Hepatocyte (in vitro differentiated cells): ENCODE data around the gene CENPE. TPM values are rescaled to one million over a fixed set of nuclear protein-coding genes. Genes with fewer than 3 reads are reported as not detected.

Source experiments
- DNase-seq: peaks from one replicate; pipeline ENCODE4 v3.0.0-alpha.2; 2016; ENCODE audit warnings: low spot score
- H2AFZ ChIP-seq: fragments of 200-600 bp; sonication (generic); 2 replicates; pipeline ENCODE4 v1.6.0; 2016; ENCODE audit warnings: antibody characterized with exemption, mild to moderate bottlenecking
- H3K27ac ChIP-seq: fragments of 200-600 bp; sonication (generic); 2 replicates; pipeline ENCODE4 v1.5.1; 2016; ENCODE audit warnings: mild to moderate bottlenecking
- H3K27me3 ChIP-seq: fragments of 200-600 bp; sonication (generic); 2 replicates; pipeline ENCODE4 v1.6.1; 2016
- H3K36me3 ChIP-seq: fragments of 200-600 bp; sonication (generic); replicated peaks from 2 replicates; pipeline ENCODE4 v1.5.1; 2016; ENCODE audit warnings: low read depth; ENCODE audit not compliant: insufficient read depth
- H3K4me1 ChIP-seq: fragments of 200-600 bp; sonication (generic); 2 replicates; pipeline ENCODE4 v1.5.1; 2016; ENCODE audit warnings: mild to moderate bottlenecking, moderate library complexity; ENCODE audit not compliant: insufficient read depth
- H3K4me2 ChIP-seq: fragments of 200-600 bp; sonication (generic); 2 replicates; pipeline ENCODE4 v1.6.0; 2016
- H3K4me3 ChIP-seq: fragments of 200-600 bp; sonication (generic); 2 replicates; pipeline ENCODE4 v1.5.1; 2016; ENCODE audit warnings: mild to moderate bottlenecking
- H3K79me2 ChIP-seq: fragments of 200-600 bp; sonication (generic); 2 replicates; pipeline ENCODE4 v1.6.0; 2017; ENCODE audit warnings: mild to moderate bottlenecking
- H3K9me2 ChIP-seq: fragments of 200-600 bp; sonication (generic); replicated peaks from 2 replicates; pipeline ENCODE4 v1.6.0; 2017; ENCODE audit warnings: mild to moderate bottlenecking; ENCODE audit not compliant: insufficient read depth
- H3K9me3 ChIP-seq: fragments of 200-600 bp; sonication (generic); 2 replicates; pipeline ENCODE4 v1.5.1; 2016; ENCODE audit warnings: low read depth, mild to moderate bottlenecking
- H4K20me1 ChIP-seq: fragments of 200-600 bp; sonication (generic); 2 replicates; pipeline ENCODE4 v1.6.0; 2016; ENCODE audit warnings: mild to moderate bottlenecking; ENCODE audit not compliant: insufficient read depth, poor library complexity, severe bottlenecking
- EZH2 ChIP-seq: fragments of 200-600 bp; sonication (generic); IDR thresholded peaks from 2 replicates; pipeline ENCODE4 v1.6.1; 2016; ENCODE audit warnings: antibody characterized with exemption, mild to moderate bottlenecking, borderline replicate concordance
- EZH2phosphoT487 ChIP-seq: fragments of 200-600 bp; sonication (generic); IDR thresholded peaks from one replicate; pipeline ENCODE4 v1.6.1; 2018; ENCODE audit warnings: antibody characterized with exemption, mild to moderate bottlenecking, low read depth, moderate library complexity; ENCODE audit not compliant: unreplicated experiment, severe bottlenecking
- WGBS: methylation state at CpG from one replicate; pipeline ENCODE4 v1.1.6; 2016; ENCODE audit warnings: low lambda C conversion rate; ENCODE audit errors: missing lambda C conversion rate; 5-methylcytosine and 5-hydroxymethylcytosine counted together
- polyA plus RNA-seq: library from polyadenylated mRNA; unstranded; fragments of >200 nt; fragmentation: Nextera tagmentation; extraction: Ambion mirVana; gene quantifications from 2 replicates; pipeline ENCODE4 v1.2.1, GENCODE V29; 2016
- total RNA-seq: library from RNA; depleted of rRNA; stranded (reverse); fragments of >200 nt; gene quantifications from 2 replicates; pipeline ENCODE4 v1.2.3, GENCODE V29; 2014
- TF ChIP-seq, protein P1 (sequence below): fragments of 200-600 bp; sonication (generic); IDR thresholded peaks from 2 replicates; pipeline ENCODE4 v1.5.1; 2016; ENCODE audit warnings: antibody characterized with exemption, mild to moderate bottlenecking; ENCODE audit not compliant: poor library complexity

The CENPE gene
- total and polyA plus RNA-seq, 2 experiments from 2014 or later: 1.2 to 6.3 TPM

DNA sequence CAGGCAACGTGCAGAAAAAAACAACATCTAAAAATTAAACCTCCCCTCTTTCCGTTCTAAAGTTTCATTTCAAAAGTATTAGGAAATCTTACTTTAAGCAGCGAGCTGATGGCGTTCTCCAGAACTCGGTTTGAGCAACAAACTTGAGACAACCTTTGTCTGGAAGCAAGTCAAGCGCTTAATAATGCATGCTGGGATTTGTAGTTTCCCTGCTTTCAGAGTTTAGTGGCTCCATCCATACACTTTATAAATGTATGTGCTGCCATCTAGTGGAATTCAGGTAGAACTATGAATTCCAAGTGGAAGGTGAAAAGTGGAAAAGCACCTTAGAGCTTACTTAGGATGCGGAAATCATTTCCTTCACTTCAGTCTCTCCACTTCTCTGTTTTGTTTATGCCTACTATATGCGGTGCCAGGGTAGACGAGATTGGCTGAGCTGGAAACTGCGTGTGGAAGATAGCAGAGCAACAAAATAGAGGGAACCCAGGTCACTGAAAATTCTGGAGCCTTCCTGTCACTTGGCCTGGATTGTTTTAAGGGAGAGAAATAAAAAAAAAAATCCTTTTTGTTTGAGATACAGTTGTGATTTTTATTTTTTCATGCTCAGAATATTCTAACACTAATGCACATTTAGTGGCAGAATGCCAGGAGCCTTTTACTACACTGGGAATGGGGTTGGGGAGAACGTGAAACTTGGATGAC lies 98.3 kb downstream of the CENPE start, which contains the start of gene BDH2:
Gene BDH2 (minus strand): TSS at position 144 of the 702 bp plus-strand sequence. CDS start 3,580 bp downstream, outside the sequence.
- peak within 1 kb of the TSS; percentile 64 for H3K4me3 ChIP-seq
- 13% methylated on average over 11 of the region's 11 CpGs for WGBS
- H3K9me3 ChIP-seq: no peaks in the 10 kb centered on the region
- H3K4me2 ChIP-seq: peak within 1 kb of the TSS; percentile 78
- peak within 1 kb of the TSS; percentile 79 for H3K27ac ChIP-seq
- H3K9me2 ChIP-seq: no peaks in the 10 kb centered on the region
- peaks cover 38% of the 10 kb centered on the region for H3K79me2 ChIP-seq
- TF ChIP-seq EZH2: no peak
- TF ChIP-seq, protein P1, sequence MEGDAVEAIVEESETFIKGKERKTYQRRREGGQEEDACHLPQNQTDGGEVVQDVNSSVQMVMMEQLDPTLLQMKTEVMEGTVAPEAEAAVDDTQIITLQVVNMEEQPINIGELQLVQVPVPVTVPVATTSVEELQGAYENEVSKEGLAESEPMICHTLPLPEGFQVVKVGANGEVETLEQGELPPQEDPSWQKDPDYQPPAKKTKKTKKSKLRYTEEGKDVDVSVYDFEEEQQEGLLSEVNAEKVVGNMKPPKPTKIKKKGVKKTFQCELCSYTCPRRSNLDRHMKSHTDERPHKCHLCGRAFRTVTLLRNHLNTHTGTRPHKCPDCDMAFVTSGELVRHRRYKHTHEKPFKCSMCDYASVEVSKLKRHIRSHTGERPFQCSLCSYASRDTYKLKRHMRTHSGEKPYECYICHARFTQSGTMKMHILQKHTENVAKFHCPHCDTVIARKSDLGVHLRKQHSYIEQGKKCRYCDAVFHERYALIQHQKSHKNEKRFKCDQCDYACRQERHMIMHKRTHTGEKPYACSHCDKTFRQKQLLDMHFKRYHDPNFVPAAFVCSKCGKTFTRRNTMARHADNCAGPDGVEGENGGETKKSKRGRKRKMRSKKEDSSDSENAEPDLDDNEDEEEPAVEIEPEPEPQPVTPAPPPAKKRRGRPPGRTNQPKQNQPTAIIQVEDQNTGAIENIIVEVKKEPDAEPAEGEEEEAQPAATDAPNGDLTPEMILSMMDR: peak; percentile 83
- peak; percentile 92 for DNase-seq
- no peaks in the 10 kb centered on the region for H4K20me1 ChIP-seq
- peak within 1 kb of the TSS; percentile 73 for H2AFZ ChIP-seq
- H3K27me3 ChIP-seq: no peaks in the 10 kb centered on the region
- H3K36me3 ChIP-seq: no peaks in the 10 kb centered on the region
- H3K4me1 ChIP-seq: peaks cover 20% of the 10 kb centered on the region

GRCh38 chr4:103098756-103099440 lies 99.2 kb downstream of the CENPE start:
- Histone ChIP-seq H3K4me3 (peak overlapping the region; percentile 64), H3K27ac (peak overlapping the region; percentile 79), H3K9me2 (no peaks in the 10 kb centered on the region), H2AFZ (peak overlapping the region; percentile 73), H4K20me1 (no peaks in the 10 kb centered on the region), H3K4me1 (peaks cover 20% of the 10 kb centered on the region), H3K4me2 (peak overlapping the region; percentile 78), H3K36me3 (no peaks in the 10 kb centered on the region), H3K79me2 (peaks cover 44% of the 10 kb centered on the region), H3K9me3 (no peaks in the 10 kb centered on the region), H3K27me3 (no peaks in the 10 kb centered on the region)
- 13% methylated on average over 4 of the region's 4 CpGs for WGBS
- no peak for TF ChIP-seq EZH2phosphoT487
- TF ChIP-seq, protein P1: no peak
- no peak for TF ChIP-seq EZH2
- DNase-seq: peak; percentile 10

DNA sequence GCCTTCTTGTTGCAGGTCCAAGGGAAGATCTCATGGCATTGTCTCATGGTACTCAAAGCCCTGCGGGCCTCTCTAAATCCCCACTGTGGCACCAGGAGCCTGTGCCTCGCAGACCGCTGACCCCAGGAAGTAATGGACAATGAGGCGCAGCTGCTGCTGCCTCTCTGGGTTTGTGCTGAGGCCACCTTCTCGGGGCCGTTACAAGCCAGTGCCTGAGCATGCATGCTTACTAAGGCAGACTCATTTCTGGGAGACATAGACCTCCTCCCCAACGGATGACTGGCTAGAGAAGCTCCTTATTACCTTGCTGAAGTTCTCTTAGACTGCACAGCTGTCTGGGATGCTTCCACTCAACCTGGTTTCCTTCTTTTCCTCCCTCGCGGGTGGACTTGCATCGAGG lies 99.8 kb downstream of the CENPE start:
- H3K27ac ChIP-seq: peak overlapping the region; percentile 79

More for the DNA sequence above, 99.8 kb downstream of the CENPE start:
- Histone ChIP-seq H3K4me2 (peak overlapping the region; percentile 78), H3K9me2 (no peaks in the 10 kb centered on the region), H3K4me3 (peak overlapping the region; percentile 64), H3K36me3 (no peaks in the 10 kb centered on the region), H3K9me3 (no peaks in the 10 kb centered on the region), H3K27me3 (no peaks in the 10 kb centered on the region), H4K20me1 (no peaks in the 10 kb centered on the region), H2AFZ (no peak overlapping the region), H3K4me1 (peaks cover 20% of the 10 kb centered on the region), H3K79me2 (peaks cover 44% of the 10 kb centered on the region)
- TF ChIP-seq, protein P1: no peak
- TF ChIP-seq EZH2phosphoT487: no peak
- no peak for TF ChIP-seq EZH2
- no peak for DNase-seq
- 66% methylated on average over 10 of the region's 10 CpGs for WGBS
